Endothelial cell of umbilical vein (primary cell): ENCODE results near the gene S100A16. TPM values are rescaled to one million over a fixed set of nuclear protein-coding genes. Genes with fewer than 3 reads are reported as not detected.

Experiments used
- BruUV-seq: library from RNA; stranded (reverse); fragments of 400-500 nt; replicated peaks from 2 replicates; lab custom pipeline; 2021; lab: Mats Ljungman, UMichigan
- CTCF ChIA-PET: fragments of 300-600, 350-600 bp; sonication (Branson Sonifier 250); formaldehyde crosslinking; loops from one replicate; lab custom pipeline; 2021; ENCODE audit warnings: antibody characterized with exemption, inconsistent platforms; lab: Charles Lee
- POLR2A ChIA-PET: fragments of 300-600, 350-600 bp; sonication (Branson Sonifier 250); formaldehyde crosslinking; loops from one replicate; lab custom pipeline; 2021; ENCODE audit warnings: antibody characterized with exemption, inconsistent platforms; lab: Charles Lee
- DNase-seq: peaks from one replicate; pipeline ENCODE4 v3.0.0-alpha.2; 2011; ENCODE audit warnings: low read depth, low spot score
- FAIRE-seq: peaks from 2 replicates; lab custom pipeline; 2011; peaks lifted over from hg19 to GRCh38; lab: Jason Lieb, UNC
- H2AFZ ChIP-seq: 2 replicates; pipeline ENCODE4 v1.6.0; 2012; ENCODE audit warnings: low read depth, low read length, control low read depth, inconsistent platforms
- H3K27ac ChIP-seq: 2 replicates; pipeline ENCODE4 v1.5.1; 2011; ENCODE audit warnings: low read depth, mild to moderate bottlenecking, control low read depth, low read length, moderate library complexity; ENCODE audit not compliant: insufficient read depth
- H3K27me3 ChIP-seq, 2 experiments: 2 replicates each; pipeline versions ENCODE4 v1.6.0 to v1.6.1; 2011; ENCODE audit warnings: low read length in 2 of 2, mixed read lengths in 1 of 2; ENCODE audit not compliant: control insufficient read depth in 2 of 2, insufficient read depth in 2 of 2
- H3K36me3 ChIP-seq, 2 experiments: 2 replicates in 1 of 2; 3 replicates in 1 of 2; pipeline ENCODE4 v1.5.1; 2011; ENCODE audit warnings: low read length in 2 of 2, mild to moderate bottlenecking in 1 of 2, moderate library complexity in 1 of 2; ENCODE audit not compliant: control insufficient read depth in 2 of 2, insufficient read depth in 2 of 2; ENCODE audit errors: extremely low read depth in 1 of 2
- H3K4me1 ChIP-seq: 3 replicates; pipeline ENCODE4 v1.5.1; 2011; ENCODE audit warnings: mild to moderate bottlenecking, low read length; ENCODE audit not compliant: control insufficient read depth, insufficient read depth; ENCODE audit errors: extremely low read depth
- H3K4me2 ChIP-seq: 2 replicates; pipeline ENCODE4 v1.6.1; 2011; ENCODE audit warnings: low read length, control low read depth, mixed read lengths; ENCODE audit not compliant: insufficient read depth
- H3K4me3 ChIP-seq, 3 experiments: fragments of 200-600 bp in 1 of 3; sonication (generic), shearing (Covaris generic) in 1 of 3; replicated peaks in 1 of 3; 2 replicates each; pipeline ENCODE4 v1.5.1; 2011 to 2016; ENCODE audit warnings: control low read depth in 3 of 3, low read length in 3 of 3, mild to moderate bottlenecking in 2 of 3, inconsistent platforms in 1 of 3, low read depth in 1 of 3, moderate library complexity in 1 of 3; ENCODE audit not compliant: insufficient read depth in 1 of 3
- H3K79me2 ChIP-seq: 2 replicates; pipeline ENCODE4 v1.6.0; 2012; ENCODE audit warnings: low read length, inconsistent platforms; ENCODE audit not compliant: control insufficient read depth, insufficient read depth
- H3K9ac ChIP-seq: replicated peaks from 2 replicates; pipeline ENCODE3; 2011; ENCODE audit warnings: low read length, control low read depth; ENCODE audit not compliant: insufficient read depth; ENCODE audit errors: extremely low read depth
- H3K9me1 ChIP-seq: replicated peaks from 3 replicates; pipeline ENCODE4 v1.6.0; 2011; ENCODE audit warnings: mild to moderate bottlenecking, low read length; ENCODE audit not compliant: control insufficient read depth, insufficient read depth; ENCODE audit errors: extremely low read depth
- H3K9me3 ChIP-seq: replicated peaks from 2 replicates; pipeline ENCODE4 v1.5.1; 2012; ENCODE audit warnings: low read length, inconsistent platforms; ENCODE audit not compliant: control insufficient read depth, insufficient read depth
- H4K20me1 ChIP-seq: replicated peaks from 2 replicates; pipeline ENCODE3; 2011; ENCODE audit warnings: mild to moderate bottlenecking, low read length; ENCODE audit not compliant: control insufficient read depth, insufficient read depth; ENCODE audit errors: extremely low read depth
- FOS ChIP-seq: IDR thresholded peaks from 2 replicates; pipeline ENCODE4 v1.6.1; 2011; ENCODE audit warnings: mild to moderate bottlenecking, low read length, moderate library complexity, borderline replicate concordance; ENCODE audit not compliant: insufficient read depth
- GATA2 ChIP-seq: IDR thresholded peaks from 2 replicates; pipeline ENCODE4 v1.7.0; 2011; ENCODE audit warnings: low read depth, mild to moderate bottlenecking, moderate library complexity, mixed read lengths, low read length; ENCODE audit not compliant: insufficient read length, insufficient read depth
- MAX ChIP-seq: IDR thresholded peaks from 2 replicates; pipeline ENCODE4 v1.6.1; 2011; ENCODE audit not compliant: insufficient read depth, insufficient read length
- MYC ChIP-seq: IDR thresholded peaks from one replicate; pipeline ENCODE4 v1.6.1; 2011; ENCODE audit warnings: mild to moderate bottlenecking, low read depth, low read length
- POLR2AphosphoS5 ChIP-seq: IDR thresholded peaks from 2 replicates; pipeline ENCODE4 v1.6.1; 2012; ENCODE audit warnings: low read depth, mild to moderate bottlenecking, control low read depth, low read length, moderate library complexity; ENCODE audit not compliant: insufficient read depth
- dilution Hi-C: fragments of 300-500 bp; cut with MboI; formaldehyde crosslinking; loops from one replicate; pipeline ENCODE4 v1.15.0; 2019; ENCODE audit warnings: low sequenced_read_pairs; ENCODE audit not compliant: extremely low pct_ligation_motif_present
- intact Hi-C: fragments of 100-400 bp; cut with micrococcal nuclease; formaldehyde crosslinking; loops from one replicate; pipeline ENCODE4 v1.10.0; 2022
- polyA plus RNA-seq, 4 experiments: library from polyadenylated mRNA; depleted of rRNA in 3 of 4; stranded (reverse) in 3 of 4; unstranded in 1 of 4; fragments of >200 nt; gene quantifications; 2 replicates each; pipeline versions ENCODE4 v1.2.1 to v1.2.3, GENCODE V29; 2011 to 2012; ENCODE audit warnings: missing spikeins in 1 of 4
- total RNA-seq: library from RNA; stranded (reverse); gene quantifications from 2 replicates; pipeline ENCODE4 v1.2.3, GENCODE V29; 2021

The S100A16 gene
- total and polyA plus RNA-seq, 2 donors (not counting 3 experiments of a cell fraction or from before 2014, with no cell fraction given), result 701 to 1,770 TPM

- H3K4me3 ChIP-seq, result no peak overlapping the region
- FAIRE-seq (no peak), DNase-seq (no peak)
- peaks cover 28% of the 10 kb centered on the region for H3K79me2 ChIP-seq
- H3K27me3 ChIP-seq, result no peaks in the 10 kb centered on the region
- ChIA-PET POLR2A (interaction anchor here (0.6 to 1.8 kb wide), 2 partner anchors 11 to 17 kb away, joined by 8 read pairs; partner anchors contain the start of gene CHTOP), CTCF (interaction anchor here (1.3 to 7.8 kb wide), 3 partner anchors 13 to 52 kb away, joined by 4 to 145 read pairs (median 4); no protein-coding TSS in a partner anchor)
- no TSS peak for BruUV-seq
- H3K9ac ChIP-seq, result no peak overlapping the region
- H4K20me1 ChIP-seq, result no peaks in the 10 kb centered on the region
- H3K4me2 ChIP-seq, result no peak overlapping the region
- no peak overlapping the region for H3K27ac ChIP-seq
- dilution Hi-C loops (no loop called here), intact Hi-C loops (no loop called here)
- H3K9me1 ChIP-seq, result no peaks in the 10 kb centered on the region
- H3K9me3 ChIP-seq, result no peaks in the 10 kb centered on the region
- peaks cover 14% of the 10 kb centered on the region for H3K4me1 ChIP-seq
- no peak for TF ChIP-seq MYC
- no peak for TF ChIP-seq MAX
- no peak for TF ChIP-seq GATA2
- no peak for TF ChIP-seq FOS
- H3K36me3 ChIP-seq, result peaks cover 0 to 6% of the 10 kb centered on the region in 2 experiments
- H2AFZ ChIP-seq, result no peak overlapping the region
These were observed 10.2 kb upstream of the S100A16 start for GRCh38 chr1:153623101-153623500.

GRCh38 chr1:153619171-153619570, 6.2 kb upstream of the S100A16 start:
- ChIA-PET POLR2A (interaction anchor here (0.9 to 4.9 kb wide), 2 partner anchors 8 to 11 kb away, joined by 3 to 27 read pairs; partner anchors contain the start of gene S100A13), CTCF (interaction anchor here (0.6 to 6.0 kb wide), 8 partner anchors 8 to 109 kb away, joined by 3 to 121 read pairs (median 6); partner anchors contain the start of genes S100A1 and S100A13)
- TF ChIP-seq POLR2AphosphoS5 (no peak), GATA2 (no peak)
- Histone ChIP-seq H3K27ac (no peak overlapping the region), H3K9ac (no peak overlapping the region), H3K9me3 (no peaks in the 10 kb centered on the region), H3K9me1 (no peaks in the 10 kb centered on the region), H4K20me1 (no peaks in the 10 kb centered on the region), H3K4me1 (no peaks in the 10 kb centered on the region), H3K4me3 (no peak overlapping the region), H3K36me3 (peaks cover 0 to 6% of the 10 kb centered on the region in 2 experiments), H2AFZ (no peak overlapping the region), H3K79me2 (peaks cover 6% of the 10 kb centered on the region), H3K27me3 (no peaks in the 10 kb centered on the region), H3K4me2 (no peak overlapping the region)
- BruUV-seq, result no TSS peak
- FAIRE-seq (no peak), DNase-seq (no peak)
- dilution Hi-C loops (no loop called here), intact Hi-C loops (no loop called here)
